WTC11 (cell line): ENCODE results near the gene SELL.

Source experiments
- JAZF1 ChIP-seq: fragments of 250-450 bp; sonication (Bioruptor Pico); IDR thresholded peaks from 2 replicates; pipeline ENCODE4 v1.9.0; 2021; ENCODE audit warnings: moderate library complexity, mild to moderate bottlenecking, inconsistent platforms
- SMAD3 ChIP-seq: sonication (generic); formaldehyde crosslinking; IDR thresholded peaks from 2 replicates; pipeline ENCODE4 v1.8.0; 2022; ENCODE audit warnings: missing genetic modification reagents, mild to moderate bottlenecking, borderline replicate concordance
- ZNF416 ChIP-seq: fragments of 250-450 bp; sonication (Bioruptor Pico); IDR thresholded peaks from 2 replicates; pipeline ENCODE4 v1.9.0; 2021; ENCODE audit warnings: mild to moderate bottlenecking, inconsistent platforms
- TF ChIP-seq, protein P1 (sequence below): sonication (generic); formaldehyde crosslinking; IDR thresholded peaks from 2 replicates; pipeline ENCODE4 v1.8.1; 2022; ENCODE audit warnings: mild to moderate bottlenecking, missing genetic modification reagents, moderate library complexity, borderline replicate concordance
- TF ChIP-seq, protein P2 (sequence below): sonication (generic); formaldehyde crosslinking; IDR thresholded peaks from 2 replicates; pipeline ENCODE4 v1.8.0; 2023; ENCODE audit warnings: mild to moderate bottlenecking, missing genetic modification reagents
- TF ChIP-seq, protein P3 (sequence below): sonication (generic); formaldehyde crosslinking; IDR thresholded peaks from 2 replicates; pipeline ENCODE4 v1.8.0; 2022; ENCODE audit warnings: mild to moderate bottlenecking, missing genetic modification reagents
- TF ChIP-seq, protein P4 (sequence below): fragments of 200-600 bp; IDR thresholded peaks from 2 replicates; pipeline ENCODE4 v1.8.0; 2022; ENCODE audit warnings: antibody characterized with exemption
- TF ChIP-seq, protein P5 (sequence below): sonication (generic); formaldehyde crosslinking; conservative IDR thresholded peaks from 2 replicates; pipeline ENCODE4 v1.8.1; 2023; ENCODE audit warnings: mild to moderate bottlenecking, low read depth, missing genetic modification reagents, moderate library complexity
- TF ChIP-seq, protein P6 (sequence below): sonication (generic); formaldehyde crosslinking; IDR thresholded peaks from 2 replicates; pipeline ENCODE4 v1.8.1; 2022; ENCODE audit warnings: low read depth, mild to moderate bottlenecking, moderate library complexity, missing genetic modification reagents, borderline replicate concordance

DNA sequence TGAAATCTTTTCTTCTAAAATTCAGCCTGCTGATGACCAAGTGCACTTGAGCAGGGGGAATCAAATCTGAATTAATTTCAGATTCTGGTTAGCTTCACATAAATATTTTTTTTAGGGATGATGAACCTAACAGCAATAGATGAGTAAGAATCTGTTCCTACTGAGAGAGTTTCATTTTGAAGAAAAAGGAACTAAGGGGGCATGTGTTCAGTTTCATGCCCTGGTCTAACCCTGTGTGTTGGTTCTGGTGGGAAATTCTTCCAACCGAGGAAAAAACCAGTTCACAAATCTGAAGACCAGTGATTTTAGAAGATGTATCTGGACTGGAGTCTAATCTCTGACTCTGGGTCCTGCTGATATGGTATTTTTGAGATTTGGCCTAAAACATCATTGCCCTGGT, 13.7 kb downstream of the SELL start:
- no peak for TF ChIP-seq SMAD3
- TF ChIP-seq, protein P1, sequence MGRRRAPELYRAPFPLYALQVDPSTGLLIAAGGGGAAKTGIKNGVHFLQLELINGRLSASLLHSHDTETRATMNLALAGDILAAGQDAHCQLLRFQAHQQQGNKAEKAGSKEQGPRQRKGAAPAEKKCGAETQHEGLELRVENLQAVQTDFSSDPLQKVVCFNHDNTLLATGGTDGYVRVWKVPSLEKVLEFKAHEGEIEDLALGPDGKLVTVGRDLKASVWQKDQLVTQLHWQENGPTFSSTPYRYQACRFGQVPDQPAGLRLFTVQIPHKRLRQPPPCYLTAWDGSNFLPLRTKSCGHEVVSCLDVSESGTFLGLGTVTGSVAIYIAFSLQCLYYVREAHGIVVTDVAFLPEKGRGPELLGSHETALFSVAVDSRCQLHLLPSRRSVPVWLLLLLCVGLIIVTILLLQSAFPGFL: no peak
- TF ChIP-seq, protein P2, sequence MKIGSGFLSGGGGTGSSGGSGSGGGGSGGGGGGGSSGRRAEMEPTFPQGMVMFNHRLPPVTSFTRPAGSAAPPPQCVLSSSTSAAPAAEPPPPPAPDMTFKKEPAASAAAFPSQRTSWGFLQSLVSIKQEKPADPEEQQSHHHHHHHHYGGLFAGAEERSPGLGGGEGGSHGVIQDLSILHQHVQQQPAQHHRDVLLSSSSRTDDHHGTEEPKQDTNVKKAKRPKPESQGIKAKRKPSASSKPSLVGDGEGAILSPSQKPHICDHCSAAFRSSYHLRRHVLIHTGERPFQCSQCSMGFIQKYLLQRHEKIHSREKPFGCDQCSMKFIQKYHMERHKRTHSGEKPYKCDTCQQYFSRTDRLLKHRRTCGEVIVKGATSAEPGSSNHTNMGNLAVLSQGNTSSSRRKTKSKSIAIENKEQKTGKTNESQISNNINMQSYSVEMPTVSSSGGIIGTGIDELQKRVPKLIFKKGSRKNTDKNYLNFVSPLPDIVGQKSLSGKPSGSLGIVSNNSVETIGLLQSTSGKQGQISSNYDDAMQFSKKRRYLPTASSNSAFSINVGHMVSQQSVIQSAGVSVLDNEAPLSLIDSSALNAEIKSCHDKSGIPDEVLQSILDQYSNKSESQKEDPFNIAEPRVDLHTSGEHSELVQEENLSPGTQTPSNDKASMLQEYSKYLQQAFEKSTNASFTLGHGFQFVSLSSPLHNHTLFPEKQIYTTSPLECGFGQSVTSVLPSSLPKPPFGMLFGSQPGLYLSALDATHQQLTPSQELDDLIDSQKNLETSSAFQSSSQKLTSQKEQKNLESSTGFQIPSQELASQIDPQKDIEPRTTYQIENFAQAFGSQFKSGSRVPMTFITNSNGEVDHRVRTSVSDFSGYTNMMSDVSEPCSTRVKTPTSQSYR (CRISPR knock-in tag): no peak
- TF ChIP-seq, protein P3, sequence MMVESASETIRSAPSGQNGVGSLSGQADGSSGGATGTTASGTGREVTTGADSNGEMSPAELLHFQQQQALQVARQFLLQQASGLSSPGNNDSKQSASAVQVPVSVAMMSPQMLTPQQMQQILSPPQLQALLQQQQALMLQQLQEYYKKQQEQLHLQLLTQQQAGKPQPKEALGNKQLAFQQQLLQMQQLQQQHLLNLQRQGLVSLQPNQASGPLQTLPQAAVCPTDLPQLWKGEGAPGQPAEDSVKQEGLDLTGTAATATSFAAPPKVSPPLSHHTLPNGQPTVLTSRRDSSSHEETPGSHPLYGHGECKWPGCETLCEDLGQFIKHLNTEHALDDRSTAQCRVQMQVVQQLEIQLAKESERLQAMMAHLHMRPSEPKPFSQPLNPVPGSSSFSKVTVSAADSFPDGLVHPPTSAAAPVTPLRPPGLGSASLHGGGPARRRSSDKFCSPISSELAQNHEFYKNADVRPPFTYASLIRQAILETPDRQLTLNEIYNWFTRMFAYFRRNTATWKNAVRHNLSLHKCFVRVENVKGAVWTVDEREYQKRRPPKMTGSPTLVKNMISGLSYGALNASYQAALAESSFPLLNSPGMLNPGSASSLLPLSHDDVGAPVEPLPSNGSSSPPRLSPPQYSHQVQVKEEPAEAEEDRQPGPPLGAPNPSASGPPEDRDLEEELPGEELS (CRISPR knock-in tag): no peak
- no peak for TF ChIP-seq JAZF1 (CRISPR knock-in tag)
- no peak for TF ChIP-seq ZNF416 (CRISPR knock-in tag)
- TF ChIP-seq, protein P4, sequence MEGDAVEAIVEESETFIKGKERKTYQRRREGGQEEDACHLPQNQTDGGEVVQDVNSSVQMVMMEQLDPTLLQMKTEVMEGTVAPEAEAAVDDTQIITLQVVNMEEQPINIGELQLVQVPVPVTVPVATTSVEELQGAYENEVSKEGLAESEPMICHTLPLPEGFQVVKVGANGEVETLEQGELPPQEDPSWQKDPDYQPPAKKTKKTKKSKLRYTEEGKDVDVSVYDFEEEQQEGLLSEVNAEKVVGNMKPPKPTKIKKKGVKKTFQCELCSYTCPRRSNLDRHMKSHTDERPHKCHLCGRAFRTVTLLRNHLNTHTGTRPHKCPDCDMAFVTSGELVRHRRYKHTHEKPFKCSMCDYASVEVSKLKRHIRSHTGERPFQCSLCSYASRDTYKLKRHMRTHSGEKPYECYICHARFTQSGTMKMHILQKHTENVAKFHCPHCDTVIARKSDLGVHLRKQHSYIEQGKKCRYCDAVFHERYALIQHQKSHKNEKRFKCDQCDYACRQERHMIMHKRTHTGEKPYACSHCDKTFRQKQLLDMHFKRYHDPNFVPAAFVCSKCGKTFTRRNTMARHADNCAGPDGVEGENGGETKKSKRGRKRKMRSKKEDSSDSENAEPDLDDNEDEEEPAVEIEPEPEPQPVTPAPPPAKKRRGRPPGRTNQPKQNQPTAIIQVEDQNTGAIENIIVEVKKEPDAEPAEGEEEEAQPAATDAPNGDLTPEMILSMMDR: no peak
- TF ChIP-seq, protein P5, sequence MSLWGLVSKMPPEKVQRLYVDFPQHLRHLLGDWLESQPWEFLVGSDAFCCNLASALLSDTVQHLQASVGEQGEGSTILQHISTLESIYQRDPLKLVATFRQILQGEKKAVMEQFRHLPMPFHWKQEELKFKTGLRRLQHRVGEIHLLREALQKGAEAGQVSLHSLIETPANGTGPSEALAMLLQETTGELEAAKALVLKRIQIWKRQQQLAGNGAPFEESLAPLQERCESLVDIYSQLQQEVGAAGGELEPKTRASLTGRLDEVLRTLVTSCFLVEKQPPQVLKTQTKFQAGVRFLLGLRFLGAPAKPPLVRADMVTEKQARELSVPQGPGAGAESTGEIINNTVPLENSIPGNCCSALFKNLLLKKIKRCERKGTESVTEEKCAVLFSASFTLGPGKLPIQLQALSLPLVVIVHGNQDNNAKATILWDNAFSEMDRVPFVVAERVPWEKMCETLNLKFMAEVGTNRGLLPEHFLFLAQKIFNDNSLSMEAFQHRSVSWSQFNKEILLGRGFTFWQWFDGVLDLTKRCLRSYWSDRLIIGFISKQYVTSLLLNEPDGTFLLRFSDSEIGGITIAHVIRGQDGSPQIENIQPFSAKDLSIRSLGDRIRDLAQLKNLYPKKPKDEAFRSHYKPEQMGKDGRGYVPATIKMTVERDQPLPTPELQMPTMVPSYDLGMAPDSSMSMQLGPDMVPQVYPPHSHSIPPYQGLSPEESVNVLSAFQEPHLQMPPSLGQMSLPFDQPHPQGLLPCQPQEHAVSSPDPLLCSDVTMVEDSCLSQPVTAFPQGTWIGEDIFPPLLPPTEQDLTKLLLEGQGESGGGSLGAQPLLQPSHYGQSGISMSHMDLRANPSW (CRISPR knock-in tag): no peak
- TF ChIP-seq, protein P6, sequence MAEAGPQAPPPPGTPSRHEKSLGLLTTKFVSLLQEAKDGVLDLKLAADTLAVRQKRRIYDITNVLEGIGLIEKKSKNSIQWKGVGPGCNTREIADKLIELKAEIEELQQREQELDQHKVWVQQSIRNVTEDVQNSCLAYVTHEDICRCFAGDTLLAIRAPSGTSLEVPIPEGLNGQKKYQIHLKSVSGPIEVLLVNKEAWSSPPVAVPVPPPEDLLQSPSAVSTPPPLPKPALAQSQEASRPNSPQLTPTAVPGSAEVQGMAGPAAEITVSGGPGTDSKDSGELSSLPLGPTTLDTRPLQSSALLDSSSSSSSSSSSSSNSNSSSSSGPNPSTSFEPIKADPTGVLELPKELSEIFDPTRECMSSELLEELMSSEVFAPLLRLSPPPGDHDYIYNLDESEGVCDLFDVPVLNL (CRISPR knock-in tag): no peak
